ENCODE data around the gene BEGAIN.

DNA sequence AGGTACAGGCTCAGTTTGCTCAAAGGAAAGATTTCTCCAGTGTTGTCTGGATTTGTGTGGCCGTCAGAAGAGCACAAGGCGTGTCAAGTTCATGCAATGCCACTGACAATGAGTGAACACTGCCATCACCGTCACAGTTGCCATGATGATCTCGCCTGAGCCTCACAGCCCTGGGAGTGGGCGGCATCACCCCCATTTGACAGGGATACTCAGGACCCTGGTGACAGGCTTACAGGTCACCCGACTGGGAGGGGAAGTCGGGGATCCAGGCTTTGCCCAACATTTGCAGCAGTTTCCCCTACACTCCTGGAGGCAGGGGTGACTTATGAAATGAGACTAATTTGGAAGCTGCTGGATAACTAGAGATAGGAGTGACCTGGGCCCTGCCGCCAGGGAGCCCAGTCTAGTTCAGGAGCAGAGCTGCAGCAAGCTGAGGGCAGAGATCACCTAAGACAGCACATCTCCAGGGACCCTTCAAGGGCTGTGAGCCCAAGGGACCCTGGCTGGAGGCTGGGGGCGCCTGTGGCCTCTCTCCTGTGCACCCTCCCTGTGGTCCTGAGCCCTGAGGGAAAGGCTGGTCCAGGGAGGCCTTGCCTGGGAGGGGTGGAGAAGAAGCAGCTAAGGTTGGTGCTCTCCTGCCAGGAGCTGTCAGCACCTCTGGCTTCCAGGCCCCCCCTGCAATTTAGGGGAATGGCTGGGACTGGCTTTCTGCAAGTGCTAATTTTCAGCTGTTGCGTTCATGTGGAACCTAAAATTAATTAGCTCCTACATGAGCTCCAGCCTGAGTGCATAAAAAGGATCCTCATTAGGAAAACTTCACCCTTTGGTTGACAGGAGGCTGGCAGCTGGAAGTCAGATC is 32.4 kb upstream of the BEGAIN start:
- no peak for TF ChIP-seq POLR2A (IDR thresholded peaks at IDR 0.05; ENCODE audit: low read length)
- TF ChIP-seq GATA1 (IDR thresholded peaks at IDR 0.05; ENCODE audit: low read depth, low read length) = no peak
